Activated CD4-positive, alpha-beta memory T cell treated with anti-CD3 and anti-CD28 coated beads, Interleukin-2, amount 10 ng/mL, durations not matched to agents 7 days and 5 days (primary cell): ENCODE data around the gene STXBP4. TPM values are rescaled to one million over a fixed set of nuclear protein-coding genes. Genes with fewer than 3 reads are reported as not detected.

Experiments
- CTCF ChIA-PET: fragments of 350-600 bp; sonication (Branson Sonifier 250); formaldehyde crosslinking; loops from one replicate; lab custom pipeline; 2021; ENCODE audit warnings: antibody characterized with exemption, inconsistent platforms; lab: Charles Lee
- POLR2A ChIA-PET: fragments of 350-600 bp; sonication (Branson Sonifier 250); formaldehyde crosslinking; loops from one replicate; lab custom pipeline; 2021; ENCODE audit warnings: antibody characterized with exemption; lab: Charles Lee
- DNase-seq: peaks from one replicate; pipeline ENCODE4 v3.0.0-alpha.2; 2020
- H3K27ac Mint-ChIP-seq: one replicate; pipeline ENCODE4 v1.8.0; 2021; ENCODE audit warnings: mild to moderate bottlenecking, mixed read lengths
- H3K27me3 Mint-ChIP-seq: one replicate; pipeline ENCODE4 v1.8.0; 2021; ENCODE audit warnings: mixed read lengths
- H3K36me3 Mint-ChIP-seq: one replicate; pipeline ENCODE4 v1.8.0; 2021; ENCODE audit warnings: low read depth, mixed read lengths
- H3K4me1 Mint-ChIP-seq: one replicate; pipeline ENCODE4 v1.8.0; 2021; ENCODE audit warnings: mixed read lengths
- H3K4me3 Mint-ChIP-seq: one replicate; pipeline ENCODE4 v1.8.0; 2021; ENCODE audit warnings: mild to moderate bottlenecking, mixed read lengths
- H3K9me3 Mint-ChIP-seq: one replicate; pipeline ENCODE4 v1.8.0; 2021; ENCODE audit warnings: mixed read lengths
- total RNA-seq, 2 experiments: library from RNA; stranded (reverse); gene quantifications; one replicate each; pipeline ENCODE4 v1.2.3, GENCODE V29; 2021

Gene STXBP4
- total RNA-seq, 2 experiments from 2014 or later, result 4.7 to 6.6 TPM

- Mint-ChIP-seq H3K36me3 (peaks cover 5% of the 10 kb centered on the region), H3K4me1 (peaks cover 12% of the 10 kb centered on the region)
Measured at GRCh38 chr17:54974759-54975158, 6.2 kb downstream of the STXBP4 start.

GRCh38 chr17:54976316-54976715 is 7.8 kb downstream of the STXBP4 start:
- Mint-ChIP-seq H3K4me1 (peaks cover 8% of the 10 kb centered on the region), H3K36me3 (peaks cover 11% of the 10 kb centered on the region), H3K27me3 (no peaks in the 10 kb centered on the region), H3K4me3 (no peak overlapping the region), H3K27ac (no peak overlapping the region), H3K9me3 (peaks cover 8% of the 10 kb centered on the region)
- POLR2A ChIA-PET, result no interaction called here
- DNase-seq, result no peak
- CTCF ChIA-PET, result no interaction called here

More at GRCh38 chr17:54974759-54975158, 6.2 kb downstream of the STXBP4 start:
- Mint-ChIP-seq H3K27ac (no peak overlapping the region), H3K9me3 (peaks cover 4% of the 10 kb centered on the region), H3K4me3 (no peak overlapping the region), H3K27me3 (no peaks in the 10 kb centered on the region)
- DNase-seq, result no peak
- ChIA-PET CTCF (interaction anchor here (2.2 kb wide), 1 partner anchor 18 kb away, joined by 11 read pairs; no protein-coding TSS in a partner anchor), POLR2A (no interaction called here)

- Mint-ChIP-seq H3K4me1 (peaks cover 8% of the 10 kb centered on the region), H3K27me3 (no peaks in the 10 kb centered on the region), H3K36me3 (peaks cover 11% of the 10 kb centered on the region), H3K4me3 (no peak overlapping the region), H3K27ac (no peak overlapping the region), H3K9me3 (peaks cover 8% of the 10 kb centered on the region)
- no peak for DNase-seq
- CTCF ChIA-PET, result no interaction called here
- POLR2A ChIA-PET, result no interaction called here
Measured at GRCh38 chr17:54977744-54978143, 9.2 kb downstream of the STXBP4 start.

- Mint-ChIP-seq H3K27me3 (no peaks in the 10 kb centered on the region), H3K4me1 (peaks cover 8% of the 10 kb centered on the region), H3K4me3 (no peak overlapping the region), H3K9me3 (peaks cover 8% of the 10 kb centered on the region), H3K27ac (no peak overlapping the region), H3K36me3 (peaks cover 11% of the 10 kb centered on the region)
- DNase-seq, result no peak
- ChIA-PET CTCF (interaction anchor here (0.8 kb wide), 1 partner anchor 11 kb away, joined by 3 read pairs; the partner anchor contains the start of genes COX11 and STXBP4), POLR2A (no interaction called here)
Measured at GRCh38 chr17:54979657-54980056, 11.1 kb downstream of the STXBP4 start.

- CTCF ChIA-PET, result interaction anchor here (0.8 kb wide), 1 partner anchor 12 kb away, joined by 3 read pairs; the partner anchor contains the start of genes COX11 and STXBP4
- Mint-ChIP-seq H3K27ac (no peak overlapping the region), H3K4me1 (peaks cover 8% of the 10 kb centered on the region), H3K4me3 (no peak overlapping the region), H3K36me3 (peaks cover 11% of the 10 kb centered on the region), H3K9me3 (peaks cover 8% of the 10 kb centered on the region), H3K27me3 (no peaks in the 10 kb centered on the region)
- POLR2A ChIA-PET, result no interaction called here
- no peak for DNase-seq
Measured at GRCh38 chr17:54980375-54980774, 11.8 kb downstream of the STXBP4 start.

- H3K36me3 Mint-ChIP-seq, result peaks cover 11% of the 10 kb centered on the region
- H3K4me3 Mint-ChIP-seq, result no peak overlapping the region
- no peak overlapping the region for H3K27ac Mint-ChIP-seq
- H3K4me1 Mint-ChIP-seq, result peaks cover 3% of the 10 kb centered on the region
- no peak for DNase-seq
- ChIA-PET CTCF (interaction anchor here (0.5 kb wide), 1 partner anchor 41 kb away, joined by 8 read pairs; no protein-coding TSS in a partner anchor), POLR2A (no interaction called here)
- H3K9me3 Mint-ChIP-seq, result peaks cover 8% of the 10 kb centered on the region
- no peaks in the 10 kb centered on the region for H3K27me3 Mint-ChIP-seq
Measured at GRCh38 chr17:54982399-54982798, 13.8 kb downstream of the STXBP4 start.

- ChIA-PET CTCF (no interaction called here), POLR2A (no interaction called here)
- Mint-ChIP-seq H3K4me1 (peaks cover 3% of the 10 kb centered on the region), H3K9me3 (peaks cover 8% of the 10 kb centered on the region), H3K27ac (no peak overlapping the region), H3K36me3 (peaks cover 11% of the 10 kb centered on the region), H3K27me3 (no peaks in the 10 kb centered on the region), H3K4me3 (no peak overlapping the region)
- DNase-seq, result no peak
Measured at GRCh38 chr17:54983260-54983659, 14.7 kb downstream of the STXBP4 start.

- Mint-ChIP-seq H3K27me3 (no peaks in the 10 kb centered on the region), H3K4me1 (no peaks in the 10 kb centered on the region), H3K9me3 (peaks cover 5% of the 10 kb centered on the region), H3K4me3 (no peak overlapping the region), H3K36me3 (peaks cover 5% of the 10 kb centered on the region), H3K27ac (no peak overlapping the region)
- no peak for DNase-seq
- POLR2A ChIA-PET, result no interaction called here
- CTCF ChIA-PET, result interaction anchor here (1.3 kb wide), 2 partner anchors 8 to 372 kb away, joined by 4 to 5 read pairs; no protein-coding TSS in a partner anchor
Measured at GRCh38 chr17:54985476-54985875, 16.9 kb downstream of the STXBP4 start.

- Mint-ChIP-seq H3K4me3 (no peak overlapping the region), H3K27me3 (no peaks in the 10 kb centered on the region), H3K4me1 (no peaks in the 10 kb centered on the region), H3K36me3 (no peaks in the 10 kb centered on the region), H3K9me3 (no peaks in the 10 kb centered on the region), H3K27ac (no peak overlapping the region)
- ChIA-PET POLR2A (no interaction called here), CTCF (interaction anchor here (1.3 kb wide), 1 partner anchor 15 kb away, joined by 3 read pairs; no protein-coding TSS in a partner anchor)
- no peak for DNase-seq
Measured at GRCh38 chr17:54990118-54990517, 21.6 kb downstream of the STXBP4 start.

- no peak for DNase-seq
- Mint-ChIP-seq H3K36me3 (no peaks in the 10 kb centered on the region), H3K4me3 (no peak overlapping the region), H3K27ac (no peak overlapping the region), H3K4me1 (no peaks in the 10 kb centered on the region), H3K27me3 (no peaks in the 10 kb centered on the region), H3K9me3 (no peaks in the 10 kb centered on the region)
- CTCF ChIA-PET, result interaction anchor here (1.0 to 7.6 kb wide), 5 partner anchors 14 to 523 kb away, joined by 4 to 76 read pairs (median 30); no protein-coding TSS in a partner anchor
- POLR2A ChIA-PET, result no interaction called here
Measured at GRCh38 chr17:54991567-54991966, 23.0 kb downstream of the STXBP4 start.

GRCh38 chr17:54992797-54993639 is 24.5 kb downstream of the STXBP4 start:
- POLR2A ChIA-PET, result interaction anchor here (1.3 kb wide), 1 partner anchor 25 kb away, joined by 5 read pairs; no protein-coding TSS in a partner anchor
- H3K9me3 Mint-ChIP-seq, result no peaks in the 10 kb centered on the region
- no peaks in the 10 kb centered on the region for H3K4me1 Mint-ChIP-seq
- H3K27me3 Mint-ChIP-seq, result no peaks in the 10 kb centered on the region
- no peak overlapping the region for H3K4me3 Mint-ChIP-seq
- CTCF ChIA-PET, result interaction anchor here (0.7 to 7.6 kb wide), 26 partner anchors 8 to 521 kb away, joined by 3 to 76 read pairs (median 5); no protein-coding TSS in a partner anchor
- H3K36me3 Mint-ChIP-seq, result no peaks in the 10 kb centered on the region
- H3K27ac Mint-ChIP-seq, result no peak overlapping the region
- DNase-seq, result no peak

- Mint-ChIP-seq H3K27ac (no peak overlapping the region), H3K4me3 (no peak overlapping the region), H3K27me3 (no peaks in the 10 kb centered on the region), H3K9me3 (no peaks in the 10 kb centered on the region), H3K4me1 (no peaks in the 10 kb centered on the region), H3K36me3 (no peaks in the 10 kb centered on the region)
- no peak for DNase-seq
- ChIA-PET CTCF (interaction anchor here (1.3 to 7.6 kb wide), 2 partner anchors 100 to 360 kb away, joined by 3 to 76 read pairs; no protein-coding TSS in a partner anchor), POLR2A (no interaction called here)
Measured at GRCh38 chr17:54996441-54996840, 27.9 kb downstream of the STXBP4 start.

GRCh38 chr17:55002458-55002857 is 33.9 kb downstream of the STXBP4 start:
- Mint-ChIP-seq H3K27me3 (no peaks in the 10 kb centered on the region), H3K9me3 (no peaks in the 10 kb centered on the region), H3K4me3 (no peak overlapping the region), H3K27ac (no peak overlapping the region), H3K36me3 (no peaks in the 10 kb centered on the region), H3K4me1 (no peaks in the 10 kb centered on the region)
- POLR2A ChIA-PET, result no interaction called here
- CTCF ChIA-PET, result interaction anchor here (1.0 to 1.4 kb wide), 3 partner anchors 8 to 346 kb away, joined by 3 to 5 read pairs (median 4); no protein-coding TSS in a partner anchor
- DNase-seq, result no peak
